Epithelial cell of proximal tubule (primary cell): ENCODE results near the gene DNAJB8. TPM values are rescaled to one million over a fixed set of nuclear protein-coding genes. Genes with fewer than 3 reads are reported as not detected.
A peak's percentile ranks its signal among the peaks of the same experiment; 100 is the strongest.

Source experiments
- DNase-seq: peaks from one replicate; pipeline ENCODE4 v3.0.0-alpha.2; 2011; ENCODE audit warnings: low read depth
- H3K4me3 ChIP-seq: 2 replicates; pipeline ENCODE4 v1.5.1; 2011; ENCODE audit warnings: low read depth, mild to moderate bottlenecking, low read length
- CTCF ChIP-seq: conservative IDR thresholded peaks from 2 replicates; pipeline ENCODE4 v1.5.1; 2012; ENCODE audit warnings: low read depth, mild to moderate bottlenecking, low read length
- total RNA-seq: library from RNA; depleted of rRNA; stranded (reverse); fragments of >200 nt; gene quantifications from 2 replicates; pipeline ENCODE4 v1.2.3, GENCODE V29; 2015

The DNAJB8 gene
- total RNA-seq, 1 donor from 2014 or later: not detected

- H3K4me3 ChIP-seq: no peak overlapping the region
- DNase-seq: no peak
- TF ChIP-seq CTCF: no peak
Measured at GRCh38 chr3:128483657-128484403, 17.1 kb upstream of the DNAJB8 start.

- TF ChIP-seq CTCF: peak; percentile 5
- no peak overlapping the region for H3K4me3 ChIP-seq
- no peak for DNase-seq
Measured at GRCh38 chr3:128482666-128483656, 16.3 kb upstream of the DNAJB8 start.

- TF ChIP-seq CTCF: no peak
Measured at GRCh38 chr3:128482175-128482574, 15.5 kb upstream of the DNAJB8 start.

GRCh38 chr3:128481438-128481942 is 14.8 kb upstream of the DNAJB8 start:
- no peak for TF ChIP-seq CTCF
- H3K4me3 ChIP-seq: no peak overlapping the region
- no peak for DNase-seq

More at GRCh38 chr3:128482175-128482574, 15.5 kb upstream of the DNAJB8 start:
- DNase-seq: no peak
- no peak overlapping the region for H3K4me3 ChIP-seq

GRCh38 chr3:128480717-128481437 is 14.2 kb upstream of the DNAJB8 start:
- DNase-seq: no peak
- no peak for TF ChIP-seq CTCF
- no peak overlapping the region for H3K4me3 ChIP-seq

- TF ChIP-seq CTCF: no peak
- no peak overlapping the region for H3K4me3 ChIP-seq
- no peak for DNase-seq
Measured at GRCh38 chr3:128480278-128480677, 13.6 kb upstream of the DNAJB8 start.
